Activated T-helper 9 cell treated with anti-CD3 and anti-CD28 coated beads, Interleukin-2, amount 50 U/mL, for 16 hours (primary cell): Measurements from ENCODE around the gene SGCE.

ENCODE experiments used
- DNase-seq: peaks from one replicate; pipeline ENCODE4 v3.0.0-alpha.2; 2020; ENCODE audit warnings: low read depth

Gene SGCE

GRCh38 chr7:94621120-94621519 lies 34.8 kb downstream of the SGCE start:
- no peak for DNase-seq

GRCh38 chr7:94620703-94621118 lies 35.2 kb downstream of the SGCE start:
- DNase-seq = no peak

- no peak for DNase-seq
Observed at GRCh38 chr7:94618126-94618525, 37.8 kb downstream of the SGCE start.

GRCh38 chr7:94616855-94617254 lies 39.1 kb downstream of the SGCE start:
- no peak for DNase-seq

- DNase-seq = no peak
Observed at GRCh38 chr7:94615666-94616065, 40.3 kb downstream of the SGCE start.

- no peak for DNase-seq
Observed at GRCh38 chr7:94612661-94613060, 43.3 kb downstream of the SGCE start.

GRCh38 chr7:94612253-94612652 lies 43.7 kb downstream of the SGCE start:
- no peak for DNase-seq

GRCh38 chr7:94609561-94609960 lies 46.4 kb downstream of the SGCE start:
- no peak for DNase-seq

GRCh38 chr7:94605031-94605430 lies 50.9 kb downstream of the SGCE start:
- no peak for DNase-seq

GRCh38 chr7:94602181-94602580 lies 53.8 kb downstream of the SGCE start:
- no peak for DNase-seq

- no peak for DNase-seq
Observed at GRCh38 chr7:94600267-94600666, 55.7 kb downstream of the SGCE start.

- DNase-seq = no peak
Observed at GRCh38 chr7:94595717-94596116, 60.2 kb downstream of the SGCE start.

GRCh38 chr7:94594882-94595281 lies 61.1 kb downstream of the SGCE start:
- no peak for DNase-seq

- DNase-seq = no peak
Observed at GRCh38 chr7:94591176-94591575, 64.8 kb downstream of the SGCE start.

- DNase-seq = no peak
Observed at GRCh38 chr7:94590526-94591162, 65.3 kb downstream of the SGCE start.

- DNase-seq = no peak
Observed at GRCh38 chr7:94588075-94588474, 67.9 kb downstream of the SGCE start.

GRCh38 chr7:94584113-94584512 lies 71.8 kb downstream of the SGCE start:
- DNase-seq = no peak

GRCh38 chr7:94580601-94581000 lies 75.3 kb downstream of the SGCE start:
- DNase-seq = no peak

GRCh38 chr7:94579470-94579869 lies 76.5 kb downstream of the SGCE start:
- DNase-seq = no peak

- DNase-seq = no peak
Observed at GRCh38 chr7:94578614-94579013, 77.3 kb downstream of the SGCE start.

GRCh38 chr7:94577357-94577756 lies 78.6 kb downstream of the SGCE start:
- no peak for DNase-seq

- no peak for DNase-seq
Observed at GRCh38 chr7:94576316-94576715, 79.6 kb downstream of the SGCE start.

GRCh38 chr7:94575646-94576045 lies 80.3 kb downstream of the SGCE start:
- no peak for DNase-seq

- DNase-seq = no peak
Observed at GRCh38 chr7:94571816-94572215, 84.1 kb downstream of the SGCE start.

- DNase-seq = no peak
Observed at GRCh38 chr7:94567396-94567795, 88.5 kb downstream of the SGCE start.
